ENCODE results near the gene F10.
"Not testable (repeated sequence)": the region's sequence is repeated elsewhere in the genome, so short reads cannot be mapped to it uniquely, and the experiment has no call there.

The F10 gene

GRCh38 chr13:113161433-113161832 lies 38.8 kb downstream of the F10 start:
- no peak for DNase-seq (ENCODE audit: low read depth)
- TF ChIP-seq POLR2A (IDR thresholded peaks at IDR 0.05; ENCODE audit: extremely low read depth, insufficient read length) = no peak
- TF ChIP-seq, protein P1, sequence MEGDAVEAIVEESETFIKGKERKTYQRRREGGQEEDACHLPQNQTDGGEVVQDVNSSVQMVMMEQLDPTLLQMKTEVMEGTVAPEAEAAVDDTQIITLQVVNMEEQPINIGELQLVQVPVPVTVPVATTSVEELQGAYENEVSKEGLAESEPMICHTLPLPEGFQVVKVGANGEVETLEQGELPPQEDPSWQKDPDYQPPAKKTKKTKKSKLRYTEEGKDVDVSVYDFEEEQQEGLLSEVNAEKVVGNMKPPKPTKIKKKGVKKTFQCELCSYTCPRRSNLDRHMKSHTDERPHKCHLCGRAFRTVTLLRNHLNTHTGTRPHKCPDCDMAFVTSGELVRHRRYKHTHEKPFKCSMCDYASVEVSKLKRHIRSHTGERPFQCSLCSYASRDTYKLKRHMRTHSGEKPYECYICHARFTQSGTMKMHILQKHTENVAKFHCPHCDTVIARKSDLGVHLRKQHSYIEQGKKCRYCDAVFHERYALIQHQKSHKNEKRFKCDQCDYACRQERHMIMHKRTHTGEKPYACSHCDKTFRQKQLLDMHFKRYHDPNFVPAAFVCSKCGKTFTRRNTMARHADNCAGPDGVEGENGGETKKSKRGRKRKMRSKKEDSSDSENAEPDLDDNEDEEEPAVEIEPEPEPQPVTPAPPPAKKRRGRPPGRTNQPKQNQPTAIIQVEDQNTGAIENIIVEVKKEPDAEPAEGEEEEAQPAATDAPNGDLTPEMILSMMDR (IDR thresholded peaks at IDR 0.05; ENCODE audit: low read depth, low read length) = no peak
- TF ChIP-seq MYC (IDR thresholded peaks at IDR 0.05; ENCODE audit: low read depth, low read length) = no peak
- H3K4me3 ChIP-seq (ENCODE audit: low read depth, low read length) = no peak overlapping the region

DNA sequence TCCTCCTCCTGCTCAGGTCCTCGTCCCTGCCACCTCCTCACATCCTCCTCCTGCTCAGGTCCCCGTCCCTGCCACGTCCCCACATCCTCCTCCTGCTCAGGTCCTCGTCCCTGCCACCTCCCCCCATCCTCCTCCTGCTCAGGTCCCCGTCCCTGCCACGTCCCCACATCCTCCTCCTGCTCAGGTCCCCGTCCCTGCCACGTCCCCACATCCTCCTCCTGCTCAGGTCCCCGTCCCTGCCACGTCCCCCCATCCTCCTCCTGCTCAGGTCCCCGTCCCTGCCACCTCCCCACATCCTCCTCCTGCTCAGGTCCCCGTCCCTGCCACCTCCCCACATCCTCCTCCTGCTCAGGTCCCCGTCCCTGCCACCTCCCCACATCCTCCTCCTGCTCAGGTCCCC lies 39.4 kb downstream of the F10 start:
- DNase-seq (ENCODE audit: low read depth); H3K4me3 ChIP-seq (ENCODE audit: low read depth, low read length): not testable (repeated sequence)

DNA sequence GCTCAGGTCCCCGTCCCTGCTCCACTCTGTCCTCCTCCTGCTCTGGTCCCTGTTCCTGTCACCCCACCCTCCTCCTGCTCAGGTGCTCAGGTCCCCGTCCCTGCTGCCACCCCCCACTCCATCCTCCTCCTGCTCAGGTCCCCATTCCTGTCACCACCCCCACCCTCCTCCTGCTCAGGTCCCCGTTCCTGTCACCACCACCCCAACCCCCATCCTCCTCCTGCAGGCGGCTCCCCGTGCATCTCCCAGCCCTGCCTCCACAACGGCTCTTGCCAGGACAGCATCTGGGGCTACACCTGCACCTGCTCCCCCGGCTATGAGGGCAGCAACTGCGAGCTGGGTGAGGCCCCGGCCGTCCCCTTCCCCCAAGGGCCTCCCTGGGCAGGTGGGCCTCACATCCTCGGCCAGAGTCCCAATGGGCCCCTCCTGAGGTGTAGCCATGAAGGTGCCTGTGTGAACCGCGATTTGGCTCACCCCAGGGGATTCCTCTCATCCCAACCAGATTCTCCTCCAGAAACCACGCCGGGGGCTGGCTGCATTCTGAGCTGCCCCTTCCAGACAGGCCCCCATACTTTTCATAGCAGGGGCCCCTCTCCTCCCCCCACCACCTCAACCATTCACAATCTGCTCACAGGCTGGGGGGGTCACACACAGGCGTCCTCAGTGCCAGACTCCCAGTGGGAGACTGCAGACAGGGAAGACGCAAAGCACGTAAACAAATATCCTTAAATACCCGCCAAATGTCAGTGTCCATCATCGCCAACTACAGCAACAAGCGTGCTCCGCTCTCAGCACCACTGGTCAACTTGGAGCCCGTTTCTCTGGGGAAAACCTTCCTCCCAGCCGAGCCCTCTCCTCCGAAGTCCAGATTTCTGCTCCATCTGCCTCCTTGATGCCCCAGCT lies 40.4 kb downstream of the F10 start:
- no peak for TF ChIP-seq MAX (IDR thresholded peaks at IDR 0.05; ENCODE audit: low read depth, low read length)
- TF ChIP-seq MYC (IDR thresholded peaks at IDR 0.05; ENCODE audit: low read depth, low read length) = no peak
- TF ChIP-seq POLR2A (IDR thresholded peaks at IDR 0.05; ENCODE audit: extremely low read depth, insufficient read length) = no peak
- TF ChIP-seq, protein P1 (IDR thresholded peaks at IDR 0.05; ENCODE audit: low read depth, low read length) = no peak
- no peak overlapping the region for H3K4me3 ChIP-seq (ENCODE audit: low read depth, low read length)
- DNase-seq (ENCODE audit: low read depth) = no peak

GRCh38 chr13:113164492-113164891 lies 41.9 kb downstream of the F10 start:
- peak; percentile 38 for DNase-seq (ENCODE audit: low read depth)
- 0 out of 2 replicates have a peak, but pooled peaks have one; percentile 2 for TF ChIP-seq MAX (IDR thresholded peaks at IDR 0.05; ENCODE audit: low read depth, low read length)
- TF ChIP-seq, protein P1 (IDR thresholded peaks at IDR 0.05; ENCODE audit: low read depth, low read length) = no peak
- H3K4me3 ChIP-seq (ENCODE audit: low read depth, low read length) = no peak overlapping the region

- TF ChIP-seq, protein P1 (IDR thresholded peaks at IDR 0.05; ENCODE audit: low read depth, low read length) = no peak
- TF ChIP-seq MAX (IDR thresholded peaks at IDR 0.05; ENCODE audit: low read depth, low read length) = no peak
- no peak for TF ChIP-seq POLR2A (IDR thresholded peaks at IDR 0.05; ENCODE audit: extremely low read depth, insufficient read length)
- TF ChIP-seq MYC (IDR thresholded peaks at IDR 0.05; ENCODE audit: low read depth, low read length) = no peak
- no peak overlapping the region for H3K4me3 ChIP-seq (ENCODE audit: low read depth, low read length)
- no peak for DNase-seq (ENCODE audit: low read depth)
Measured at GRCh38 chr13:113166266-113166665, 43.7 kb downstream of the F10 start.

DNA sequence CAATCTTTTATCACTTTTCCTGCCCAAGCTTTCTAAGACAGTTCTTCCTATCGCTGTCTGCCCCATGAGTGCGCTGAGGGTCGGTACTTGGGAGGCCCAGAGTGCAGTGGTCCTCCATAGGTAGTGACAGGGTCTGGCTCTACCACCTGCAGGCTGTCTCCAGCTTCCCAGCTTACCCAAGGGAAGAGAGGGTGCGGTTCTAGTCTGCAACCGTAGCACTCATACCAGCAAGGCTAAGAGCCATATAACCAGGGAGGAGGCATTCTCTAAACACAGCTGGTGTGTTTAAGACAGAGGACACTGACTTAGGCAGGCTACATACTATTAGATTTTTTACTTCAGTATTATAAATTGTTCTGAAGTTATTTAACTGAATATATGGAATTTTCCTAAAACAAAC lies 44.1 kb downstream of the F10 start:
- no peak overlapping the region for H3K4me3 ChIP-seq (ENCODE audit: low read depth, low read length)
- TF ChIP-seq MAX (IDR thresholded peaks at IDR 0.05; ENCODE audit: low read depth, low read length) = no peak
- no peak for TF ChIP-seq POLR2A (IDR thresholded peaks at IDR 0.05; ENCODE audit: extremely low read depth, insufficient read length)
- TF ChIP-seq, protein P1 (IDR thresholded peaks at IDR 0.05; ENCODE audit: low read depth, low read length) = no peak
- no peak for TF ChIP-seq MYC (IDR thresholded peaks at IDR 0.05; ENCODE audit: low read depth, low read length)
- DNase-seq (ENCODE audit: low read depth) = no peak

Data from NB4 (cell line).